Fibroblast of skin of right biceps (primary cell): ENCODE results near the gene CAMKMT.
"Not testable (repeated sequence)": the region's sequence is repeated elsewhere in the genome, so short reads cannot be mapped to it uniquely, and the experiment has no call there.

Experiments
- DNase-seq: peaks from one replicate; pipeline ENCODE4 v3.0.0-alpha.2; 2013

CAMKMT gene

GRCh38 chr2:44559108-44559507 is 197.4 kb downstream of the CAMKMT start:
- DNase-seq: no peak

GRCh38 chr2:44560352-44560751 is 198.6 kb downstream of the CAMKMT start:
- no peak for DNase-seq

- no peak for DNase-seq
Observed at GRCh38 chr2:44560941-44561340, 199.2 kb downstream of the CAMKMT start.

GRCh38 chr2:44562737-44563136 is 201.0 kb downstream of the CAMKMT start:
- DNase-seq: no peak

- DNase-seq: no peak
Observed at GRCh38 chr2:44564752-44565151, 203.0 kb downstream of the CAMKMT start.

GRCh38 chr2:44566059-44566458 is 204.3 kb downstream of the CAMKMT start:
- no peak for DNase-seq

GRCh38 chr2:44569491-44569890 is 207.7 kb downstream of the CAMKMT start:
- no peak for DNase-seq

- no peak for DNase-seq
Observed at GRCh38 chr2:44570271-44570670, 208.5 kb downstream of the CAMKMT start.

- DNase-seq: no peak
Observed at GRCh38 chr2:44570777-44571176, 209.0 kb downstream of the CAMKMT start.

GRCh38 chr2:44572196-44572900 is 210.6 kb downstream of the CAMKMT start:
- peak; percentile 19 for DNase-seq

GRCh38 chr2:44573996-44574395 is 212.2 kb downstream of the CAMKMT start:
- DNase-seq: no peak

- DNase-seq: peak; percentile 29
Observed at GRCh38 chr2:44578471-44579093, 216.8 kb downstream of the CAMKMT start.

- DNase-seq: no peak
Observed at GRCh38 chr2:44579115-44579836, 217.5 kb downstream of the CAMKMT start.

GRCh38 chr2:44579837-44580230 is 218.1 kb downstream of the CAMKMT start:
- no peak for DNase-seq

GRCh38 chr2:44580875-44581515 is 219.2 kb downstream of the CAMKMT start:
- no peak for DNase-seq

- no peak for DNase-seq
Observed at GRCh38 chr2:44582363-44583008, 220.7 kb downstream of the CAMKMT start.

- not testable (repeated sequence) for DNase-seq
Observed at GRCh38 chr2:44595615-44596014, 233.9 kb downstream of the CAMKMT start.

- DNase-seq: no peak
Observed at GRCh38 chr2:44596537-44597320, 235.0 kb downstream of the CAMKMT start.

- DNase-seq: no peak
Observed at GRCh38 chr2:44598330-44599119, 236.8 kb downstream of the CAMKMT start.

GRCh38 chr2:44599130-44599529 is 237.4 kb downstream of the CAMKMT start:
- DNase-seq: no peak

- DNase-seq: no peak
Observed at GRCh38 chr2:44602446-44602845, 240.7 kb downstream of the CAMKMT start.
